IPS-15b (cell line): ENCODE results near the gene GRID1.

ENCODE experiments used
- H3K27me3 ChIP-seq: one replicate; pipeline ENCODE4 v1.6.1; 2013; ENCODE audit warnings: low read length; ENCODE audit not compliant: control insufficient read depth, insufficient read depth
- H3K36me3 ChIP-seq: one replicate; pipeline ENCODE4 v1.6.1; 2013; ENCODE audit warnings: low read length; ENCODE audit not compliant: control insufficient read depth, insufficient read depth
- H3K4me1 ChIP-seq: one replicate; pipeline ENCODE4 v1.6.1; 2013; ENCODE audit warnings: mild to moderate bottlenecking, low read length; ENCODE audit not compliant: control insufficient read depth, insufficient read depth
- H3K4me3 ChIP-seq: one replicate; pipeline ENCODE4 v1.5.1; 2013; ENCODE audit warnings: low read depth, low read length
- H3K9ac ChIP-seq: one replicate; pipeline ENCODE4 v1.6.1; 2013; ENCODE audit warnings: low read depth, mild to moderate bottlenecking, low read length
- H3K9me3 ChIP-seq: one replicate; pipeline ENCODE4 v1.6.1; 2013; ENCODE audit warnings: mild to moderate bottlenecking, low read length; ENCODE audit not compliant: control insufficient read depth, insufficient read depth

GRID1 gene

DNA sequence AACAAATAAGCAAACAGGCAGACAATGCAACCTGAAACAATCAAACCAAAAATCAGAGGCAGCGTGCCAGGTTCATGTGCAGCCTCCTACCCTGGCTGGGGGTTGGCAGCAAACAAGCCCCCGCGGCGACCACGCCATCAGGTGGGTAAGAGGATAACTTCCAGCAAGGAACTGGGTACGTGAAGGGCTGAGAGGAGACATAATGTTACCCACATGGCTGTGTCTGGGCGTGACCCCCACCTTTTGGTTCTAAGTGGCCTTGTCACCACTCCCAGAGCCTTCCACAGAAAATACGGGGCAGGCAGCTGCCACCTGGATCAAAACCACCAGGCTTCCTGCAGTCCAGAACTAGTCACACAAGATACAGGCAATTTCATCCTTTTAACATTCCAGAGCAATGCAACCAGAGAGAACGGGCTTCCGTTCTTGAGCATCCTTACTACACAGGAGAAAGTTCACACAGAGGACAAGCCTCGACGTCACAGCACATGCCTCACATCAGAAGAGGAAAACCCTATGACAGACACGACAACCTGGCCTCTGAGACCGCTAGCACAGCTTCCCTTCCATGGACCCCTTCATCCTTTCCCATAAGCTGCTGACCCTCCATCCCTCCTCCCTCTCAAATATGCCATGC lies 171.0 kb downstream of the GRID1 start:
- Histone ChIP-seq H3K9ac (no peak overlapping the region), H3K36me3 (no peaks in the 10 kb centered on the region), H3K27me3 (peaks cover 2% of the 10 kb centered on the region), H3K9me3 (no peaks in the 10 kb centered on the region), H3K4me3 (no peak overlapping the region), H3K4me1 (no peaks in the 10 kb centered on the region)

GRCh38 chr10:86194684-86195083 lies 171.9 kb downstream of the GRID1 start:
- Histone ChIP-seq H3K36me3 (no peaks in the 10 kb centered on the region), H3K27me3 (peaks cover 2% of the 10 kb centered on the region), H3K4me3 (no peak overlapping the region), H3K9ac (no peak overlapping the region), H3K9me3 (no peaks in the 10 kb centered on the region), H3K4me1 (no peaks in the 10 kb centered on the region)

- H3K9ac ChIP-seq = no peak overlapping the region
- no peaks in the 10 kb centered on the region for H3K4me1 ChIP-seq
- no peaks in the 10 kb centered on the region for H3K9me3 ChIP-seq
- H3K27me3 ChIP-seq = peaks cover 2% of the 10 kb centered on the region
- no peaks in the 10 kb centered on the region for H3K36me3 ChIP-seq
- H3K4me3 ChIP-seq = no peak overlapping the region
Observed at GRCh38 chr10:86193841-86194240, 172.8 kb downstream of the GRID1 start.

- Histone ChIP-seq H3K36me3 (no peaks in the 10 kb centered on the region), H3K9me3 (no peaks in the 10 kb centered on the region), H3K4me3 (no peak overlapping the region), H3K9ac (no peak overlapping the region), H3K27me3 (peaks cover 2% of the 10 kb centered on the region), H3K4me1 (no peaks in the 10 kb centered on the region)
Observed at GRCh38 chr10:86192691-86193090, 173.9 kb downstream of the GRID1 start.

DNA sequence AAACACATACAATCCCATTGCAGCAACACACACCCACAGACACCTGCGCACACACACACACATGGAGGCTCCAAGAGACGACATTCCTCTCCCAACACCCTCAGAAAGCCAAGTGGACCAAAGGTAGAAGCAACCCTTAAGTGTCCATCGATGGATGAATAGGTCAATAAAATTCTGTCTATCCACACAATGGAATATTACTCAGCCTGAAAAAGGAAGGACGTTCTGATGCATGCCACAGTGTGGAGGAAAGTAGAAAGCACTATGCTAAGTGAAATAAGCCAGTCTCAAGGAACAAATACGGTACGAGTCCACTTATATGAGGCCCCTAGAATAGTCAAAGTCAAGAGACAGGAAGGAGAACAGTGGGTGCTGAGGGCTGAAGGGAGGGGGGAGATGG lies 174.4 kb downstream of the GRID1 start:
- H3K9me3 ChIP-seq = no peaks in the 10 kb centered on the region
- H3K27me3 ChIP-seq = peaks cover 2% of the 10 kb centered on the region
- no peak overlapping the region for H3K9ac ChIP-seq
- no peaks in the 10 kb centered on the region for H3K36me3 ChIP-seq
- no peaks in the 10 kb centered on the region for H3K4me1 ChIP-seq
- no peak overlapping the region for H3K4me3 ChIP-seq

GRCh38 chr10:86191686-86192085 lies 174.9 kb downstream of the GRID1 start:
- Histone ChIP-seq H3K4me3 (no peak overlapping the region), H3K9me3 (no peaks in the 10 kb centered on the region), H3K4me1 (no peaks in the 10 kb centered on the region), H3K27me3 (peaks cover 2% of the 10 kb centered on the region), H3K36me3 (no peaks in the 10 kb centered on the region), H3K9ac (no peak overlapping the region)

- no peaks in the 10 kb centered on the region for H3K27me3 ChIP-seq
Observed at GRCh38 chr10:86191166-86191565, 175.4 kb downstream of the GRID1 start.

DNA sequence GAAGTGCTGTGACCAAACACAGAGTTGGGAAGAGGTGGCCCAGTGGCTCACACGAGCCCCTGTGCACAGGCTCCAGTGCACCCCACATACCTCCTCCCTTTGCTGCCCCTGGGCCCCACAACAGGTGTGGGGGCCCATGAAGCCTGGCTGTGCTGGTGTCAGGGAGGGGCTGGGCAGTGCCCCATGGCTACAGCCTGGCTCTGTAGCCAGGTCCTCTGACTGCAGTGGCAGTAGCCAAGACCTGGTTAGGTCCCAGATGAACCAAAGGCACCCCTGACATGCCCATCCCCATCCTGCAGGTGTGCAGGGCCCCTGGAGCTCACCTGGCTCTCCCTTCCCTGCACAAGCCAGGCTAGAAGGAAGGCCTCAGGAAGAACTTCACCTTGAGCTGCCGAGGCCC lies 176.3 kb downstream of the GRID1 start:
- Histone ChIP-seq H3K27me3 (no peaks in the 10 kb centered on the region), H3K4me3 (no peak overlapping the region), H3K9ac (no peak overlapping the region), H3K9me3 (no peaks in the 10 kb centered on the region), H3K36me3 (no peaks in the 10 kb centered on the region), H3K4me1 (no peaks in the 10 kb centered on the region)

More at GRCh38 chr10:86191166-86191565, 175.4 kb downstream of the GRID1 start:
- Histone ChIP-seq H3K4me1 (no peaks in the 10 kb centered on the region), H3K9me3 (no peaks in the 10 kb centered on the region), H3K36me3 (no peaks in the 10 kb centered on the region), H3K4me3 (no peak overlapping the region), H3K9ac (no peak overlapping the region)

DNA sequence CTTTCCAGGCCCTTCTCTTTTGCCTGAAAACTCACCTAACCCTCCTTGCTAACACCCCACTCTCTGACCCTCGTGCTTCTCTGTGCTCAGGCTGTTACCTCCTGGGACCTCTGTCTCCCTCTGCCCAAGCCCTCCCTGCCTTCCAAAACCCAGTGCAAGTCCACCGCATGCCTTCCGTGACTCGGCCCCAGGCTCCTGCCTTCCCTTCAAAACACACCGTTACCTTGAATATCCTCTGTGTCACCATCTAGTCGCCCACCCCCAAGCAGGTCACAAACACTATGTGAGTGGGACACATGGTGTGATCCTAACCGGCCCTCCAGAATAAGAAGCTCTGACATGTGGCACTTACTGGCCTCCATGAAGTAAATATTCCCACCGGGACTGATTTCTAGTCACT lies 176.7 kb downstream of the GRID1 start:
- H3K9ac ChIP-seq = no peak overlapping the region
- H3K4me3 ChIP-seq = no peak overlapping the region
- H3K9me3 ChIP-seq = no peaks in the 10 kb centered on the region
- no peaks in the 10 kb centered on the region for H3K36me3 ChIP-seq
- H3K27me3 ChIP-seq = no peaks in the 10 kb centered on the region
- no peaks in the 10 kb centered on the region for H3K4me1 ChIP-seq

DNA sequence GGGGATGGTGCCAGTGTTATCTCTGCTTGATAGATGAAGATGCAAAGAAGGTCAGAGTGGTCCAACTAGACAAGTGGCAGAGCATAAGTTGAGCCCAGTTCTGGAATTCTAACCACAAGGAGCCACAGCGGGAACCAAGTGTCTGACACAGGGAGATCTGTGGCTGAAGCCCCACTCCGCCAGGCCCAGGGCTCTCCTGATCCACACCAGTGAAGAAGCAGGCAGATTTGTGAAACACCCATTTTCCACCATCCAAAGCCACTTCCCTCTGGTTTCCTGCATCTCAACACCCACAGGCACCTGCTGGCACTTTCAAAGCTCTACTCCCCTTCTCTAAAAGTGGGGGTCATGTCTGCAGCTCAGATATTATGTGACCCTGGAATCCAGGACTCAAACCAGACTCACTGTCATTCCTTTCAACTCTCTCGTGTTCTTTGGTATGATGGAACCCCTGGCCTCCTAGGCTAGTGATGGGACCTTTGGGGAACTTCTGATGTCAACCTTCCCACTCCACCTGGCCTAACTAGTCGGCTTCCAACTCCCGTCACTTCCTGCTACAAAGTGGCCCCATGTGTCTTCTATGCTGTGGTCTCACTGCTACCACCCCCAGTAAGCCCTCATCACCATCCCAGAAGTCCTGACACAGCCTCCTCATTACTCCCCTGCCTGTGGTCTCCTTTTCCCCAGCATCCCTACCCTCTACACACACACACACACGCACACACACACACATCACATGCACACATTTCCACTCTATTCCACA lies 177.6 kb downstream of the GRID1 start:
- Histone ChIP-seq H3K27me3 (no peaks in the 10 kb centered on the region), H3K36me3 (no peaks in the 10 kb centered on the region), H3K9ac (no peak overlapping the region), H3K4me3 (no peak overlapping the region), H3K4me1 (no peaks in the 10 kb centered on the region), H3K9me3 (no peaks in the 10 kb centered on the region)

- Histone ChIP-seq H3K36me3 (no peaks in the 10 kb centered on the region), H3K9ac (no peak overlapping the region), H3K27me3 (no peaks in the 10 kb centered on the region), H3K4me3 (no peak overlapping the region), H3K9me3 (no peaks in the 10 kb centered on the region), H3K4me1 (no peaks in the 10 kb centered on the region)
Observed at GRCh38 chr10:86188326-86188725, 178.3 kb downstream of the GRID1 start.

DNA sequence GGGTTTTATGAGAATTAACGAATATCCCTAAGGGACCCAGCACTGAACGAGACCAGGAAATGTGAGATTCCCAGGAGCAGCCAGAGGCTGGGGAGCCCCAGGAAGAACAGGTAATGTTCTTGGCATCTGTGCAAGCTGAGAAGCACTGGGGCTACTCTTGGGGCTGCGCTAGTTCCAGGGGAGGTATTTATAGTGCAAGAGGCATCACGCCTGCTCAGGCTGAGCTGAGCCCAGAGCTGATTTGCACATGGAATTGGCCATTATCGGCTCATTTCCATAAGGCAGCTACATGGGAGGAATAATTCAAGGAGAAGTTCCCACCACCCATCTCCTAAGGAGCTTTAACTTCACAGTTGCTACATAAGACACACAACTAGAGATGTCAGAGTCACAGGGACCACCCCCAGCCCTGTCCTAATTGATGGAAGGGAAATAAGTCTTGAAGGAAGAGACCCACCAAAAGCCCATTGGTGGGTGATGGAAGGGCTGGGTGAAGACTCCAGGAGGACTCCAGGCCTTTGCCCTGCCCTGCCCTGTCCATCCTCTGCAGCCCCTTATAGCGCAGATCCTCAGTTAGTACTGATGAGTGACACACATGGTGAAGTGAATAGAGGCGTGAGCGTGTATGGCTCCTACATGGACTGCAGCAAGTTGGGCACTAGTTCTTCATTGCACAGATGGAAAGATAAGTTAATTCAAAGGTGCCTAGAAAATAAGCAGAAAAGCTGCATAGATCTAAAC lies 178.9 kb downstream of the GRID1 start:
- Histone ChIP-seq H3K27me3 (no peaks in the 10 kb centered on the region), H3K9me3 (no peaks in the 10 kb centered on the region), H3K4me3 (no peak overlapping the region), H3K36me3 (no peaks in the 10 kb centered on the region), H3K4me1 (no peaks in the 10 kb centered on the region), H3K9ac (no peak overlapping the region)
